Measurements from ENCODE around the gene HIF3A.

- TF ChIP-seq, protein P1, sequence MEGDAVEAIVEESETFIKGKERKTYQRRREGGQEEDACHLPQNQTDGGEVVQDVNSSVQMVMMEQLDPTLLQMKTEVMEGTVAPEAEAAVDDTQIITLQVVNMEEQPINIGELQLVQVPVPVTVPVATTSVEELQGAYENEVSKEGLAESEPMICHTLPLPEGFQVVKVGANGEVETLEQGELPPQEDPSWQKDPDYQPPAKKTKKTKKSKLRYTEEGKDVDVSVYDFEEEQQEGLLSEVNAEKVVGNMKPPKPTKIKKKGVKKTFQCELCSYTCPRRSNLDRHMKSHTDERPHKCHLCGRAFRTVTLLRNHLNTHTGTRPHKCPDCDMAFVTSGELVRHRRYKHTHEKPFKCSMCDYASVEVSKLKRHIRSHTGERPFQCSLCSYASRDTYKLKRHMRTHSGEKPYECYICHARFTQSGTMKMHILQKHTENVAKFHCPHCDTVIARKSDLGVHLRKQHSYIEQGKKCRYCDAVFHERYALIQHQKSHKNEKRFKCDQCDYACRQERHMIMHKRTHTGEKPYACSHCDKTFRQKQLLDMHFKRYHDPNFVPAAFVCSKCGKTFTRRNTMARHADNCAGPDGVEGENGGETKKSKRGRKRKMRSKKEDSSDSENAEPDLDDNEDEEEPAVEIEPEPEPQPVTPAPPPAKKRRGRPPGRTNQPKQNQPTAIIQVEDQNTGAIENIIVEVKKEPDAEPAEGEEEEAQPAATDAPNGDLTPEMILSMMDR (IDR thresholded peaks at IDR 0.05) = no peak
- no peak for TF ChIP-seq POLR2A (IDR thresholded peaks at IDR 0.05)
Observed at GRCh38 chr19:46368116-46368515, 71.3 kb downstream of the HIF3A start.
